ENCODE data around the gene SNRPD3. TPM values are rescaled to one million over a fixed set of nuclear protein-coding genes. Genes with fewer than 3 reads are reported as not detected.

The SNRPD3 gene
- polyA plus RNA-seq, 1 of the 3 experiments (the other 2 are of a cell fraction): 177 TPM

DNA sequence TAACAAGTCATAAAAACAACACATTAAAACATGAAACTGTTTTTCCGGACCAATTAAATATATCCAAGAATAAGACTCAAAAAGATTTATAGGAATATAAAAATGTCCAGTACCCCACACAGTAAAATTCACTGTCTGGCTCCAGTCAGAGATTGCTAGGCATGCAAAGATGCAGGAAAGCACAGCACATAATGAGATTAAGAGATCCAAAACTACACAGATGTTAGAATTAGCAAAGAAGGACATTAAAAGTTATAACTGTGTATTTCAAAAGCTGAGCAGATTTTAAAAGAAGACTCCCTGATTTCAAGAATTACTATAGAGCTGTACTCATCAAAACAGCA lies 23.4 kb downstream of the SNRPD3 start (continued):
- TF ChIP-seq CHD2 (IDR thresholded peaks at IDR 0.05; ENCODE audit: low read length, partially characterized antibody): no peak
- no peak for TF ChIP-seq MEF2A (IDR thresholded peaks at IDR 0.05; ENCODE audit: borderline replicate concordance, low read depth)

DNA sequence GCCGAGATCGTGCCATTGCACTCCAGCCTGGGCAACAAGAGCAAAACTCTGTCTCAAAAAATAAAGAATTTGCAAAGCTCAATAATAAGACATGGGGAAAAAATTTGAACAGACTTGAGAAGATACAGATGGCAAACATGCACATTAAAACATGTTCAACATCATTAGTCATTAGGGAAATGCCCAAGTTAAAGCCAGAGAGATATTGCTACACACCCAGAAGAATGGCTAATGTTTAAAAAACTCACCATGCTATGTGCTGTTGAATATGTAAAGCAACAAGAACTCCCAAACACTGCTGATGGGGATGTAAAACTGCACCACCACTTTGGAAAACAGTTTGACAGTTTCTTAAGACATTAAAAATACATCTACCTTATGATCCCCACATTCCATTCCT lies 24.5 kb downstream of the SNRPD3 start:
- H3K36me3 ChIP-seq (replicated peaks in 1 of 2; ENCODE audit: control insufficient read depth in 1 of 2, insufficient read depth in 2 of 2, low read length in 1 of 2): peaks cover under 1 to 13% of the 10 kb centered on the region in 2 experiments
- no peaks in the 10 kb centered on the region for H3K9me3 ChIP-seq
- no peak for DNase-seq
- H3K79me2 ChIP-seq (ENCODE audit: insufficient read depth): no peaks in the 10 kb centered on the region
- WGBS (ENCODE audit: low lambda C conversion rate): 94% methylated on average over 2 of the region's 2 CpGs
- H3K4me2 ChIP-seq: no peak overlapping the region
- H4K20me1 ChIP-seq (ENCODE audit: insufficient read depth): no peaks in the 10 kb centered on the region
- peak overlapping the region in 1 of 2 experiments; percentile 40; a peak in 2 of 4 replicates for H3K27ac ChIP-seq (ENCODE audit: low read depth in 2 of 2, low read length in 1 of 2)
- no peaks in the 10 kb centered on the region for H3K27me3 ChIP-seq (ENCODE audit: insufficient read depth)
- H2AFZ ChIP-seq (ENCODE audit: low read depth): no peak overlapping the region
- no peak overlapping the region for H3K4me3 ChIP-seq (ENCODE audit: low read depth in 2 of 2, low read length in 1 of 2)
- CTCF ChIA-PET: no interaction called here
- TF ChIP-seq, protein P1, sequence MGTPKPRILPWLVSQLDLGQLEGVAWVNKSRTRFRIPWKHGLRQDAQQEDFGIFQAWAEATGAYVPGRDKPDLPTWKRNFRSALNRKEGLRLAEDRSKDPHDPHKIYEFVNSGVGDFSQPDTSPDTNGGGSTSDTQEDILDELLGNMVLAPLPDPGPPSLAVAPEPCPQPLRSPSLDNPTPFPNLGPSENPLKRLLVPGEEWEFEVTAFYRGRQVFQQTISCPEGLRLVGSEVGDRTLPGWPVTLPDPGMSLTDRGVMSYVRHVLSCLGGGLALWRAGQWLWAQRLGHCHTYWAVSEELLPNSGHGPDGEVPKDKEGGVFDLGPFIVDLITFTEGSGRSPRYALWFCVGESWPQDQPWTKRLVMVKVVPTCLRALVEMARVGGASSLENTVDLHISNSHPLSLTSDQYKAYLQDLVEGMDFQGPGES (IDR thresholded peaks at IDR 0.05; ENCODE audit: low read depth, low read length): no peak
- TF ChIP-seq JUND (IDR thresholded peaks at IDR 0.05) (0 out of 2 replicates have a peak, but pooled peaks have one; percentile 3), GATA2 (CRISPR knock-in tag; IDR thresholded peaks at IDR 0.05) (no peak), EP300 (IDR thresholded peaks at IDR 0.05; ENCODE audit: borderline replicate concordance in 1 of 2, low read depth in 1 of 2, low read length in 1 of 2) (no peak), NFIC (IDR thresholded peaks at IDR 0.05; ENCODE audit: borderline replicate concordance) (no peak), RXRA (IDR thresholded peaks at IDR 0.05; ENCODE audit: borderline replicate concordance, low read depth) (no peak), RAD21 (IDR thresholded peaks at IDR 0.05; ENCODE audit: low read length) (no peak), RCOR1 (IDR thresholded peaks at IDR 0.05; ENCODE audit: low read length) (no peak), FOSL2 (IDR thresholded peaks at IDR 0.05; ENCODE audit: borderline replicate concordance, low read depth) (peak; percentile 29; the same call in 1 of the 2 replicates), TCF12 (IDR thresholded peaks at IDR 0.05) (peak; percentile 80)
- TF ChIP-seq, protein P2, sequence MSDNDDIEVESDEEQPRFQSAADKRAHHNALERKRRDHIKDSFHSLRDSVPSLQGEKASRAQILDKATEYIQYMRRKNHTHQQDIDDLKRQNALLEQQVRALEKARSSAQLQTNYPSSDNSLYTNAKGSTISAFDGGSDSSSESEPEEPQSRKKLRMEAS (IDR thresholded peaks at IDR 0.05; ENCODE audit: low read depth): 0 out of 2 replicates have a peak, but pooled peaks have one; percentile 20
- TF ChIP-seq, protein P3, sequence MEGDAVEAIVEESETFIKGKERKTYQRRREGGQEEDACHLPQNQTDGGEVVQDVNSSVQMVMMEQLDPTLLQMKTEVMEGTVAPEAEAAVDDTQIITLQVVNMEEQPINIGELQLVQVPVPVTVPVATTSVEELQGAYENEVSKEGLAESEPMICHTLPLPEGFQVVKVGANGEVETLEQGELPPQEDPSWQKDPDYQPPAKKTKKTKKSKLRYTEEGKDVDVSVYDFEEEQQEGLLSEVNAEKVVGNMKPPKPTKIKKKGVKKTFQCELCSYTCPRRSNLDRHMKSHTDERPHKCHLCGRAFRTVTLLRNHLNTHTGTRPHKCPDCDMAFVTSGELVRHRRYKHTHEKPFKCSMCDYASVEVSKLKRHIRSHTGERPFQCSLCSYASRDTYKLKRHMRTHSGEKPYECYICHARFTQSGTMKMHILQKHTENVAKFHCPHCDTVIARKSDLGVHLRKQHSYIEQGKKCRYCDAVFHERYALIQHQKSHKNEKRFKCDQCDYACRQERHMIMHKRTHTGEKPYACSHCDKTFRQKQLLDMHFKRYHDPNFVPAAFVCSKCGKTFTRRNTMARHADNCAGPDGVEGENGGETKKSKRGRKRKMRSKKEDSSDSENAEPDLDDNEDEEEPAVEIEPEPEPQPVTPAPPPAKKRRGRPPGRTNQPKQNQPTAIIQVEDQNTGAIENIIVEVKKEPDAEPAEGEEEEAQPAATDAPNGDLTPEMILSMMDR (IDR thresholded peaks at IDR 0.05): no peak
- TF ChIP-seq, protein P4, sequence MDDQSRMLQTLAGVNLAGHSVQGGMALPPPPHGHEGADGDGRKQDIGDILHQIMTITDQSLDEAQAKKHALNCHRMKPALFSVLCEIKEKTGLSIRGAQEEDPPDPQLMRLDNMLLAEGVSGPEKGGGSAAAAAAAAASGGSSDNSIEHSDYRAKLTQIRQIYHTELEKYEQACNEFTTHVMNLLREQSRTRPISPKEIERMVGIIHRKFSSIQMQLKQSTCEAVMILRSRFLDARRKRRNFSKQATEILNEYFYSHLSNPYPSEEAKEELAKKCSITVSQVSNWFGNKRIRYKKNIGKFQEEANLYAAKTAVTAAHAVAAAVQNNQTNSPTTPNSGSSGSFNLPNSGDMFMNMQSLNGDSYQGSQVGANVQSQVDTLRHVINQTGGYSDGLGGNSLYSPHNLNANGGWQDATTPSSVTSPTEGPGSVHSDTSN (IDR thresholded peaks at IDR 0.05): peak; percentile 49
- H3K9me2 ChIP-seq: no peaks in the 10 kb centered on the region
- H3K4me1 ChIP-seq (ENCODE audit: control insufficient read depth in 1 of 2, insufficient read depth in 2 of 2, low read depth in 1 of 2, low read length in 1 of 2): peaks cover 10 to 26% of the 10 kb centered on the region in 2 experiments; a peak in 2 of 4 replicates
- no peak overlapping the region for H3K9ac ChIP-seq
- POLR2A ChIA-PET: no interaction called here
- H3F3A ChIP-seq (replicated peaks; ENCODE audit: insufficient read depth): peaks cover 29% of the 10 kb centered on the region
